GM20431 (cell line): ENCODE data around the gene GSG1L.
"Not testable (repeated sequence)": the region's sequence is repeated elsewhere in the genome, so short reads cannot be mapped to it uniquely, and the experiment has no call there.

Experiments used
- in situ Hi-C: fragments of 300-500 bp; cut with MseI, MboI; formaldehyde crosslinking; loops from one replicate; pipeline ENCODE4 v1.15.0; 2020; ENCODE audit warnings: low sequenced_read_pairs; ENCODE audit not compliant: unreplicated experiment

Gene GSG1L

GRCh38 chr16:27965801-27966200 is 97.7 kb downstream of the GSG1L start:
- in situ Hi-C loops = loop anchor here (25.0 kb wide), 1 partner anchor 272 kb away; no protein-coding TSS in a partner anchor

GRCh38 chr16:27963471-27963965 is 100.0 kb downstream of the GSG1L start:
- in situ Hi-C loops = loop anchor here (25.0 kb wide), 1 partner anchor 274 kb away; no protein-coding TSS in a partner anchor

GRCh38 chr16:27962197-27962596 is 101.3 kb downstream of the GSG1L start:
- in situ Hi-C loops = loop anchor here (25.0 kb wide), 1 partner anchor 275 kb away; no protein-coding TSS in a partner anchor

- in situ Hi-C loops = loop anchor here (25.0 kb wide), 1 partner anchor 276 kb away; no protein-coding TSS in a partner anchor
Observed at GRCh38 chr16:27961296-27961620, 102.3 kb downstream of the GSG1L start.

GRCh38 chr16:27960619-27961295 is 102.8 kb downstream of the GSG1L start:
- in situ Hi-C loops = loop anchor here (25.0 kb wide), 1 partner anchor 277 kb away; no protein-coding TSS in a partner anchor

- in situ Hi-C loops = loop anchor here (25.0 kb wide), 1 partner anchor 277 kb away; no protein-coding TSS in a partner anchor
Observed at GRCh38 chr16:27959914-27960313, 103.6 kb downstream of the GSG1L start.

GRCh38 chr16:27954191-27954590 is 109.3 kb downstream of the GSG1L start:
- in situ Hi-C loops = loop anchor here (25.0 kb wide), 1 partner anchor 283 kb away; no protein-coding TSS in a partner anchor

GRCh38 chr16:27952811-27953210 is 110.7 kb downstream of the GSG1L start:
- in situ Hi-C loops = loop anchor here (25.0 kb wide), 1 partner anchor 284 kb away; no protein-coding TSS in a partner anchor

GRCh38 chr16:27951489-27952120 is 111.9 kb downstream of the GSG1L start:
- in situ Hi-C loops = loop anchor here (25.0 kb wide), 1 partner anchor 286 kb away; no protein-coding TSS in a partner anchor

- in situ Hi-C loops = loop anchor here (25.0 kb wide), 1 partner anchor 287 kb away; no protein-coding TSS in a partner anchor
Observed at GRCh38 chr16:27950206-27950887, 113.2 kb downstream of the GSG1L start.

- in situ Hi-C loops = no loop called here
Observed at GRCh38 chr16:27947696-27948095, 115.8 kb downstream of the GSG1L start.

- in situ Hi-C loops = no loop called here
Observed at GRCh38 chr16:27945233-27945973, 118.1 kb downstream of the GSG1L start.

GRCh38 chr16:27943766-27944165 is 119.7 kb downstream of the GSG1L start:
- in situ Hi-C loops = no loop called here

GRCh38 chr16:27942071-27942470 is 121.4 kb downstream of the GSG1L start:
- in situ Hi-C loops = not testable (repeated sequence)

GRCh38 chr16:27935076-27935475 is 128.4 kb downstream of the GSG1L start:
- in situ Hi-C loops = no loop called here

- in situ Hi-C loops = no loop called here
Observed at GRCh38 chr16:27932542-27933135, 130.9 kb downstream of the GSG1L start.

GRCh38 chr16:27929818-27930217 is 133.7 kb downstream of the GSG1L start:
- in situ Hi-C loops = no loop called here

- in situ Hi-C loops = no loop called here
Observed at GRCh38 chr16:27928542-27928941, 135.0 kb downstream of the GSG1L start.

- in situ Hi-C loops = no loop called here
Observed at GRCh38 chr16:27927266-27927901, 136.1 kb downstream of the GSG1L start.
